HepG2 (cell line): ENCODE results near the gene GAPDH. TPM values are rescaled to one million over a fixed set of nuclear protein-coding genes. Genes with fewer than 3 reads are reported as not detected.
A peak's percentile ranks its signal among the peaks of the same experiment; 100 is the strongest.

Source experiments
- KLF16 ChIP-seq, 2 experiments: sonication (generic) in 1 of 2; formaldehyde crosslinking in 1 of 2; IDR thresholded peaks; 2 replicates each; pipeline versions ENCODE4 v1.6.1 to v1.8.0; 2016 to 2023; ENCODE audit warnings: missing genetic modification reagents in 2 of 2, missing compliant biosample characterization in 1 of 2
- MBD4 ChIP-seq: IDR thresholded peaks from 2 replicates; pipeline ENCODE4 v1.6.1; 2012; ENCODE audit warnings: low read length, inconsistent platforms, borderline replicate concordance
- MIER2 ChIP-seq: IDR thresholded peaks from 2 replicates; pipeline ENCODE4 v1.6.1; 2016; ENCODE audit warnings: missing biosample characterization, missing genetic modification reagents
- MZF1 ChIP-seq: sonication (generic); formaldehyde crosslinking; IDR thresholded peaks from 2 replicates; pipeline ENCODE4 v1.8.1; 2023; ENCODE audit warnings: mild to moderate bottlenecking, missing genetic modification reagents, borderline replicate concordance
- PHF21A ChIP-seq: sonication (generic); formaldehyde crosslinking; IDR thresholded peaks from 2 replicates; pipeline ENCODE4 v1.5.0; 2020; ENCODE audit warnings: mild to moderate bottlenecking, missing genetic modification reagents
- POLR2A ChIP-seq, 2 experiments: IDR thresholded peaks; 2 replicates each; pipeline ENCODE4 v1.6.1; 2011; ENCODE audit warnings: low read depth in 2 of 2, low read length in 2 of 2, mild to moderate bottlenecking in 1 of 2, moderate library complexity in 1 of 2; ENCODE audit not compliant: insufficient read depth in 1 of 2
- SOX5 ChIP-seq: IDR thresholded peaks from 2 replicates; pipeline ENCODE4 v1.6.1; 2016; ENCODE audit warnings: borderline replicate concordance
- SP2 ChIP-seq: sonication (generic); formaldehyde crosslinking; IDR thresholded peaks from 2 replicates; pipeline ENCODE4 v1.5.1; 2020; ENCODE audit warnings: mild to moderate bottlenecking, missing genetic modification reagents
- TCF12 ChIP-seq, 2 experiments: fragments of 450-650 bp in 1 of 2; sonication (generic) in 1 of 2; formaldehyde crosslinking in 1 of 2; IDR thresholded peaks; 2 replicates each; pipeline versions ENCODE4 v1.6.1 to v1.8.0; 2017 to 2022; ENCODE audit warnings: antibody characterized with exemption in 1 of 2, mild to moderate bottlenecking in 1 of 2, missing genetic modification reagents in 1 of 2, moderate library complexity in 1 of 2
- TOPORS ChIP-seq: sonication (generic); formaldehyde crosslinking; IDR thresholded peaks from 2 replicates; pipeline ENCODE4 v1.8.0; 2023; ENCODE audit warnings: mild to moderate bottlenecking, missing genetic modification reagents
- ZNF430 ChIP-seq: sonication (generic); formaldehyde crosslinking; IDR thresholded peaks from 2 replicates; pipeline ENCODE4 v1.9.0; 2021; ENCODE audit warnings: mild to moderate bottlenecking, missing genetic modification reagents
- ZSCAN22 ChIP-seq: sonication (generic); formaldehyde crosslinking; IDR thresholded peaks from 2 replicates; pipeline ENCODE4 v1.4.0; 2020; ENCODE audit warnings: mild to moderate bottlenecking, missing genetic modification reagents
- polyA plus RNA-seq, 8 experiments: library from polyadenylated mRNA; depleted of rRNA in 3 of 8; stranded (reverse) in 7 of 8; unstranded in 1 of 8; fragments of >200 nt; fragmentation: Illumina TruSeq in 4 of 8; extraction: Trizol in 4 of 8; gene quantifications; 2 replicates each; pipeline versions ENCODE4 v1.2.1 to v1.2.3, GENCODE V29; 2011 to 2016; ENCODE audit warnings: low read depth in 4 of 8, missing spikeins in 1 of 8, mixed read lengths in 1 of 8; ENCODE audit not compliant: insufficient read depth in 1 of 8
- total RNA-seq, 5 experiments: library from RNA; depleted of rRNA; stranded (reverse); fragments of >200 nt; fragmentation: Illumina TruSeq; extraction: Trizol; gene quantifications; 2 replicates each; pipeline ENCODE4 v1.2.3, GENCODE V29; 2016; ENCODE audit warnings: low read depth in 1 of 5
- TF ChIP-seq, protein P1 (sequence below): sonication (generic); formaldehyde crosslinking; IDR thresholded peaks from 2 replicates; pipeline ENCODE4 v1.5.0; 2020; ENCODE audit warnings: missing genetic modification reagents
- TF ChIP-seq, protein P2 (sequence below): sonication (generic); formaldehyde crosslinking; conservative IDR thresholded peaks from 2 replicates; pipeline ENCODE4 v1.4.0; 2020; ENCODE audit warnings: missing genetic modification reagents
- TF ChIP-seq, protein P3 (sequence below): sonication (generic); formaldehyde crosslinking; IDR thresholded peaks from 2 replicates; pipeline ENCODE4 v1.5.0; 2020; ENCODE audit warnings: missing genetic modification reagents
- TF ChIP-seq, protein P4 (sequence below): sonication (generic); formaldehyde crosslinking; IDR thresholded peaks from 2 replicates; pipeline ENCODE4 v1.4.0; 2020; ENCODE audit warnings: mild to moderate bottlenecking, missing genetic modification reagents, borderline replicate concordance
- TF ChIP-seq, protein P5 (sequence below): sonication (generic); formaldehyde crosslinking; IDR thresholded peaks from 2 replicates; pipeline ENCODE4 v1.9.0; 2021; ENCODE audit warnings: missing genetic modification reagents, mild to moderate bottlenecking, borderline replicate concordance

Gene GAPDH
- total and polyA plus RNA-seq, 2 of the 13 experiments (the other 11 are each of a cell fraction or from before 2014, with no cell fraction given), result 3,038 to 12,722 TPM

DNA sequence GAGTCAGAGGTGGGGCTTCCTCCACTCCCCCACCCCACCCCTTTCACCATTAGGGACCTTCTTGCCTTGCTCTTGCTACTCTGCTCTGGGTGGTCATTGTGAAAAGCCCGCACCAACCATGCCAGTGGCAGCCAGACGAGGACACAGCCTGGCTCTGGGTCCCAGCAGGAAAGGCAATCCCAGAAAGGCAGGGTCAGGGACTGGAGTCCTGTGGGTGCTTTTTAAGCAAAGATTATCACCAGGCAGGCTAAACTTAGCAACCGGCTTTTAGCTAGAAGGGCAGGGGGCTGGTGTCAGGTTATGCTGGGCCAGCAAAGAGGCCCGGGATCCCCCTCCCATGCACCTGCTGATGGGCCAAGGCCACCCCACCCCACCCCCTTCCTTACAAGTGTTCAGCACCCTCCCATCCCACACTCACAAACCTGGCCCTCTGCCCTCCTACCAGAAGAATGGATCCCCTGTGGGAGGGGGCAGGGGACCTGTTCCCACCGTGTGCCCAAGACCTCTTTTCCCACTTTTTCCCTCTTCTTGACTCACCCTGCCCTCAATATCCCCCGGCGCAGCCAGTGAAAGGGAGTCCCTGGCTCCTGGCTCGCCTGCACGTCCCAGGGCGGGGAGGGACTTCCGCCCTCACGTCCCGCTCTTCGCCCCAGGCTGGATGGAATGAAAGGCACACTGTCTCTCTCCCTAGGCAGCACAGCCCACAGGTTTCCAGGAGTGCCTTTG, 1.2 kb upstream of the GAPDH start (continued):
- no peak for TF ChIP-seq MZF1 (CRISPR knock-in tag)
- TF ChIP-seq, protein P1, sequence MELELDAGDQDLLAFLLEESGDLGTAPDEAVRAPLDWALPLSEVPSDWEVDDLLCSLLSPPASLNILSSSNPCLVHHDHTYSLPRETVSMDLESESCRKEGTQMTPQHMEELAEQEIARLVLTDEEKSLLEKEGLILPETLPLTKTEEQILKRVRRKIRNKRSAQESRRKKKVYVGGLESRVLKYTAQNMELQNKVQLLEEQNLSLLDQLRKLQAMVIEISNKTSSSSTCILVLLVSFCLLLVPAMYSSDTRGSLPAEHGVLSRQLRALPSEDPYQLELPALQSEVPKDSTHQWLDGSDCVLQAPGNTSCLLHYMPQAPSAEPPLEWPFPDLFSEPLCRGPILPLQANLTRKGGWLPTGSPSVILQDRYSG (CRISPR knock-in tag), result no peak
- TF ChIP-seq SOX5 (CRISPR knock-in tag), result no peak
- TF ChIP-seq, protein P2, sequence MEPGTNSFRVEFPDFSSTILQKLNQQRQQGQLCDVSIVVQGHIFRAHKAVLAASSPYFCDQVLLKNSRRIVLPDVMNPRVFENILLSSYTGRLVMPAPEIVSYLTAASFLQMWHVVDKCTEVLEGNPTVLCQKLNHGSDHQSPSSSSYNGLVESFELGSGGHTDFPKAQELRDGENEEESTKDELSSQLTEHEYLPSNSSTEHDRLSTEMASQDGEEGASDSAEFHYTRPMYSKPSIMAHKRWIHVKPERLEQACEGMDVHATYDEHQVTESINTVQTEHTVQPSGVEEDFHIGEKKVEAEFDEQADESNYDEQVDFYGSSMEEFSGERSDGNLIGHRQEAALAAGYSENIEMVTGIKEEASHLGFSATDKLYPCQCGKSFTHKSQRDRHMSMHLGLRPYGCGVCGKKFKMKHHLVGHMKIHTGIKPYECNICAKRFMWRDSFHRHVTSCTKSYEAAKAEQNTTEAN (CRISPR knock-in tag), result no peak
- TF ChIP-seq, protein P3, sequence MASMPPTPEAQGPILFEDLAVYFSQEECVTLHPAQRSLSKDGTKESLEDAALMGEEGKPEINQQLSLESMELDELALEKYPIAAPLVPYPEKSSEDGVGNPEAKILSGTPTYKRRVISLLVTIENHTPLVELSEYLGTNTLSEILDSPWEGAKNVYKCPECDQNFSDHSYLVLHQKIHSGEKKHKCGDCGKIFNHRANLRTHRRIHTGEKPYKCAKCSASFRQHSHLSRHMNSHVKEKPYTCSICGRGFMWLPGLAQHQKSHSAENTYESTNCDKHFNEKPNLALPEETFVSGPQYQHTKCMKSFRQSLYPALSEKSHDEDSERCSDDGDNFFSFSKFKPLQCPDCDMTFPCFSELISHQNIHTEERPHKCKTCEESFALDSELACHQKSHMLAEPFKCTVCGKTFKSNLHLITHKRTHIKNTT (CRISPR knock-in tag), result no peak
- TF ChIP-seq POLR2A (IDR thresholded peaks at IDR 0.05; ENCODE audit: insufficient read depth in 1 of 2, low read depth in 2 of 2, low read length in 2 of 2), result peak in 1 of 2 experiments; percentile 47; a peak in 1 of 4 replicates
- TF ChIP-seq TOPORS (CRISPR knock-in tag), result no peak; the same call in 1 of the 2 replicates
- no peak for TF ChIP-seq TCF12 (IDR thresholded peaks at IDR 0.05)
- 0 out of 2 replicates have a peak, but pooled peaks have one; percentile 18 for TF ChIP-seq TCF12 (CRISPR knock-in tag; IDR thresholded peaks at IDR 0.05)
- TF ChIP-seq, protein P4, sequence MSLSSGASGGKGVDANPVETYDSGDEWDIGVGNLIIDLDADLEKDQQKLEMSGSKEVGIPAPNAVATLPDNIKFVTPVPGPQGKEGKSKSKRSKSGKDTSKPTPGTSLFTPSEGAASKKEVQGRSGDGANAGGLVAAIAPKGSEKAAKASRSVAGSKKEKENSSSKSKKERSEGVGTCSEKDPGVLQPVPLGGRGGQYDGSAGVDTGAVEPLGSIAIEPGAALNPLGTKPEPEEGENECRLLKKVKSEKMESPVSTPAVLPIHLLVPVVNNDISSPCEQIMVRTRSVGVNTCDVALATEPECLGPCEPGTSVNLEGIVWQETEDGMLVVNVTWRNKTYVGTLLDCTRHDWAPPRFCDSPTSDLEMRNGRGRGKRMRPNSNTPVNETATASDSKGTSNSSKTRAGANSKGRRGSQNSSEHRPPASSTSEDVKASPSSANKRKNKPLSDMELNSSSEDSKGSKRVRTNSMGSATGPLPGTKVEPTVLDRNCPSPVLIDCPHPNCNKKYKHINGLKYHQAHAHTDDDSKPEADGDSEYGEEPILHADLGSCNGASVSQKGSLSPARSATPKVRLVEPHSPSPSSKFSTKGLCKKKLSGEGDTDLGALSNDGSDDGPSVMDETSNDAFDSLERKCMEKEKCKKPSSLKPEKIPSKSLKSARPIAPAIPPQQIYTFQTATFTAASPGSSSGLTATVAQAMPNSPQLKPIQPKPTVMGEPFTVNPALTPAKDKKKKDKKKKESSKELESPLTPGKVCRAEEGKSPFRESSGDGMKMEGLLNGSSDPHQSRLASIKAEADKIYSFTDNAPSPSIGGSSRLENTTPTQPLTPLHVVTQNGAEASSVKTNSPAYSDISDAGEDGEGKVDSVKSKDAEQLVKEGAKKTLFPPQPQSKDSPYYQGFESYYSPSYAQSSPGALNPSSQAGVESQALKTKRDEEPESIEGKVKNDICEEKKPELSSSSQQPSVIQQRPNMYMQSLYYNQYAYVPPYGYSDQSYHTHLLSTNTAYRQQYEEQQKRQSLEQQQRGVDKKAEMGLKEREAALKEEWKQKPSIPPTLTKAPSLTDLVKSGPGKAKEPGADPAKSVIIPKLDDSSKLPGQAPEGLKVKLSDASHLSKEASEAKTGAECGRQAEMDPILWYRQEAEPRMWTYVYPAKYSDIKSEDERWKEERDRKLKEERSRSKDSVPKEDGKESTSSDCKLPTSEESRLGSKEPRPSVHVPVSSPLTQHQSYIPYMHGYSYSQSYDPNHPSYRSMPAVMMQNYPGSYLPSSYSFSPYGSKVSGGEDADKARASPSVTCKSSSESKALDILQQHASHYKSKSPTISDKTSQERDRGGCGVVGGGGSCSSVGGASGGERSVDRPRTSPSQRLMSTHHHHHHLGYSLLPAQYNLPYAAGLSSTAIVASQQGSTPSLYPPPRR (CRISPR knock-in tag), result no peak; the same call in none of the 2 replicates
- TF ChIP-seq ZSCAN22 (CRISPR knock-in tag), result 0 out of 2 replicates have a peak, but pooled peaks have one; percentile 24
- TF ChIP-seq PHF21A, result peak; percentile 36; the same call in 1 of the 2 replicates
- 0 out of 2 replicates have a peak, but pooled peaks have one; percentile 18 for TF ChIP-seq ZNF430
- TF ChIP-seq, protein P5, sequence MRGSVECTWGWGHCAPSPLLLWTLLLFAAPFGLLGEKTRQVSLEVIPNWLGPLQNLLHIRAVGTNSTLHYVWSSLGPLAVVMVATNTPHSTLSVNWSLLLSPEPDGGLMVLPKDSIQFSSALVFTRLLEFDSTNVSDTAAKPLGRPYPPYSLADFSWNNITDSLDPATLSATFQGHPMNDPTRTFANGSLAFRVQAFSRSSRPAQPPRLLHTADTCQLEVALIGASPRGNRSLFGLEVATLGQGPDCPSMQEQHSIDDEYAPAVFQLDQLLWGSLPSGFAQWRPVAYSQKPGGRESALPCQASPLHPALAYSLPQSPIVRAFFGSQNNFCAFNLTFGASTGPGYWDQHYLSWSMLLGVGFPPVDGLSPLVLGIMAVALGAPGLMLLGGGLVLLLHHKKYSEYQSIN (CRISPR knock-in tag), result no peak
- TF ChIP-seq SP2 (CRISPR knock-in tag), result peak; percentile 68
- no peak for TF ChIP-seq MIER2 (CRISPR knock-in tag)
- peak in 1 of 2 experiments; percentile 56; a peak in 2 of 4 replicates for TF ChIP-seq KLF16 (CRISPR knock-in tag; IDR thresholded peaks at IDR 0.05)
- TF ChIP-seq MBD4, result 0 out of 2 replicates have a peak, but pooled peaks have one; percentile 8
